ENCODE results near the gene PCNX3.

DNA sequence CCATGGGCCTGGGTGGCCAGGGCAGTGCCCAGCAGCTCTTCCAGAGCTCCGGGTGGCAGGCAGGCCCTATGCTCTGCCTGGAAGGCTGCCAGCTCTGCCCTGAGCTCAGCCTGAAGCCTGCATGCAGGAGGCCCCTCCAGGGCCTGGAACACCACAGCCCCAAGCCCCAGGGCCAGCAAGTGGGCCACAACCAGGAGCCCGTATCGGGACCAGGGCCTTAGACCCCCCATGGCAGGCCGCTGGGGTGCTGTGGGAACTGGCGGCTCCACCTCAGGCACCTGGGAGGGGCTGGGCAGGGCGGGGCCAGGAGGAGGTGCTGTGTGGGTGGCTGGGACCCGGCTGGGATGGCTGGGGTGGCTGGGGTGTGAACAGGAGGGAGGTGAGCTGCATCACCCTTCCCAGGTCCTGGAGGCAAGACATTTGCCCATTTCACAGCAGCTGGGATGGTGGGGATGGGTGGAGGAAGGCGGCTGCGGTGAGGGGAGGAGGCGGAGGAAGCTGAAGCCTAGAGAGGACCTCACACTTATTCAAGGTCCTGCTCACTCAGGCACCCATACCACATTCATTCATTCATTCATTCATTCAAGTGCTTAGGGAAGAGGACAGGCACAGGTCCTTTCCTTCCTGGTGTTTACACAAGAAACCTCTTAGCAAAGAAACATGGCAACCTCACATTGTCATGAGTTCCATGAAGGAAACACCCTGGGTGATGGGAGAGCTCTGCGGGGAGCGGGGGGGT lies 19.9 kb upstream of the PCNX3 start, which contains the start of gene KCNK7:
- no peak for TF ChIP-seq EP300 (IDR thresholded peaks at IDR 0.05)
- TF ChIP-seq POLR2A (IDR thresholded peaks at IDR 0.05) = no peak
- TF ChIP-seq, protein P1, sequence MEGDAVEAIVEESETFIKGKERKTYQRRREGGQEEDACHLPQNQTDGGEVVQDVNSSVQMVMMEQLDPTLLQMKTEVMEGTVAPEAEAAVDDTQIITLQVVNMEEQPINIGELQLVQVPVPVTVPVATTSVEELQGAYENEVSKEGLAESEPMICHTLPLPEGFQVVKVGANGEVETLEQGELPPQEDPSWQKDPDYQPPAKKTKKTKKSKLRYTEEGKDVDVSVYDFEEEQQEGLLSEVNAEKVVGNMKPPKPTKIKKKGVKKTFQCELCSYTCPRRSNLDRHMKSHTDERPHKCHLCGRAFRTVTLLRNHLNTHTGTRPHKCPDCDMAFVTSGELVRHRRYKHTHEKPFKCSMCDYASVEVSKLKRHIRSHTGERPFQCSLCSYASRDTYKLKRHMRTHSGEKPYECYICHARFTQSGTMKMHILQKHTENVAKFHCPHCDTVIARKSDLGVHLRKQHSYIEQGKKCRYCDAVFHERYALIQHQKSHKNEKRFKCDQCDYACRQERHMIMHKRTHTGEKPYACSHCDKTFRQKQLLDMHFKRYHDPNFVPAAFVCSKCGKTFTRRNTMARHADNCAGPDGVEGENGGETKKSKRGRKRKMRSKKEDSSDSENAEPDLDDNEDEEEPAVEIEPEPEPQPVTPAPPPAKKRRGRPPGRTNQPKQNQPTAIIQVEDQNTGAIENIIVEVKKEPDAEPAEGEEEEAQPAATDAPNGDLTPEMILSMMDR (IDR thresholded peaks at IDR 0.05) = no peak
